Measurements from ENCODE around the gene CCDC170.

Gene CCDC170

DNA sequence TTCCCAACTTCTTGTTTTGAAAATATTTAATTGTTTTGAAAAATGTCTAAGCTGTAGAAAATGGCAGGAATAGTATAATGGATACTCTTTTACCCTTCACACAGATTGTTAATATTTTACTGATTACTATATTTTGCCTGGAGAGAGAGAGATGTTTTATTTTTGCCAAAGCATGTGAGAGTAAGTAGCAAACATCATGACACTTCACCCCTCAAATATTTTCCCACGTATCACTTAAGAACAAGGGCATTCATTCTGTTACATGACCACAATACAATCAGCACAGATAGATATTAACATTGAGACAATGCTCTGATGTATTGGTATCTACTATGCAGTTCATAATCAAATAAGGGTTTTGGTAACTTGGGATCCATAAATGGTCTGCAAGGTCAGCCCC is 116.5 kb downstream of the CCDC170 start:
- no peak overlapping the region for H2BK15ac ChIP-seq (ENCODE audit: low read depth, poor library complexity, severe bottlenecking)

DNA sequence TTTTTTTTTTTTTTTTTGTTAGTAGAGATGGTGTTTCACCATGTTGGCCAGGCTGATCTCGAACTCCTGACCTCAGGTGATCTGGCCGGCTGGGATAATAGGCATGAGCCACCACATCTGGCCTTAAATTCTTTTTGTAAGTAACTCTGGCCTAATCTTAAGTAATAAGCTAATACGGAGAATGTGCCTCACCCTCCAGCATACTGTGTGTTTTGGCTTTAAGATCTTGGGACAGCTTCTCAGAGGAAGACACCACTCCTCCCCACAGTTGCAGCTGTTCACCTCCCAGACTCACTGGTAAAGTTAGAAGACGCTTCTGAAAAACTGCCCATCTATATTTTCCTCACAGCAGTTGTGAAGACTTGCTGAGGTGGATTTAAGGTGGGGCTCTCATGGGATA is 120.8 kb downstream of the CCDC170 start:
- Histone ChIP-seq H3K9ac (ENCODE audit: low read length) (no peak overlapping the region), H3K4me1 (ENCODE audit: control insufficient read depth, insufficient read depth, low read depth, low read length) (no peaks in the 10 kb centered on the region), H2BK15ac (ENCODE audit: low read depth, poor library complexity, severe bottlenecking) (no peak overlapping the region), H3K18ac (ENCODE audit: low read depth in 1 of 2, low read length in 2 of 2) (no peak overlapping the region), H2BK12ac (ENCODE audit: low read length in 2 of 2) (no peak overlapping the region), H2BK5ac (ENCODE audit: low read depth, low read length, poor library complexity, severe bottlenecking) (no peak overlapping the region), H3K79me1 (replicated peaks; ENCODE audit: low read length, poor library complexity, severe bottlenecking) (no peaks in the 10 kb centered on the region), H4K8ac (ENCODE audit: low read length) (no peak overlapping the region), H3K14ac (ENCODE audit: low read length in 2 of 2) (no peak overlapping the region), H3K4me3 (ENCODE audit: insufficient read depth in 1 of 2, low read depth in 1 of 2, low read length in 2 of 2) (no peak overlapping the region), H3K4me2 (ENCODE audit: low read length, poor library complexity, severe bottlenecking) (no peak overlapping the region), H3K9me3 (ENCODE audit: control insufficient read depth, low read length) (peaks cover 6% of the 10 kb centered on the region), H3K27me3 (ENCODE audit: control insufficient read depth in 1 of 2, insufficient read depth in 1 of 2, low read length in 2 of 2) (no peaks in the 10 kb centered on the region), H2AFZ (ENCODE audit: low read depth, low read length) (no peak overlapping the region), H3K36me3 (ENCODE audit: control insufficient read depth in 1 of 2, insufficient read depth in 2 of 2, low read depth in 1 of 2, low read length in 2 of 2) (no peaks in the 10 kb centered on the region), H3K4ac (ENCODE audit: low read depth in 1 of 2, low read length in 2 of 2) (no peak overlapping the region), H4K91ac (ENCODE audit: low read length) (no peak overlapping the region), H2BK120ac (ENCODE audit: low read depth, low read length) (no peak overlapping the region), H3K23ac (ENCODE audit: low read length in 2 of 2) (no peak overlapping the region), H2AK5ac (ENCODE audit: low read length, severe bottlenecking) (no peak overlapping the region), H3K27ac (ENCODE audit: low read length, poor library complexity, severe bottlenecking) (no peak overlapping the region)
- 81% methylated on average over 1 of the region's 4 CpGs for WGBS
- DNase-seq = no peak

More for the DNA sequence above, 116.5 kb downstream of the CCDC170 start:
- Histone ChIP-seq H4K91ac (ENCODE audit: low read length) (no peak overlapping the region), H2AK5ac (ENCODE audit: low read length, severe bottlenecking) (no peak overlapping the region), H3K14ac (ENCODE audit: low read length in 2 of 2) (no peak overlapping the region), H3K4me2 (ENCODE audit: low read length, poor library complexity, severe bottlenecking) (no peak overlapping the region), H2BK120ac (ENCODE audit: low read depth, low read length) (no peak overlapping the region), H3K27ac (ENCODE audit: low read length, poor library complexity, severe bottlenecking) (no peak overlapping the region), H3K4ac (ENCODE audit: low read depth in 1 of 2, low read length in 2 of 2) (no peak overlapping the region), H2BK12ac (ENCODE audit: low read length in 2 of 2) (no peak overlapping the region), H2AFZ (ENCODE audit: low read depth, low read length) (no peak overlapping the region), H3K4me1 (ENCODE audit: control insufficient read depth, insufficient read depth, low read depth, low read length) (no peaks in the 10 kb centered on the region), H3K4me3 (ENCODE audit: insufficient read depth in 1 of 2, low read depth in 1 of 2, low read length in 2 of 2) (no peak overlapping the region), H3K27me3 (ENCODE audit: control insufficient read depth in 1 of 2, insufficient read depth in 1 of 2, low read length in 2 of 2) (no peaks in the 10 kb centered on the region), H4K8ac (ENCODE audit: low read length) (no peak overlapping the region), H2BK5ac (ENCODE audit: low read depth, low read length, poor library complexity, severe bottlenecking) (no peak overlapping the region), H3K36me3 (ENCODE audit: control insufficient read depth in 1 of 2, insufficient read depth in 2 of 2, low read depth in 1 of 2, low read length in 2 of 2) (no peaks in the 10 kb centered on the region), H3K79me1 (replicated peaks; ENCODE audit: low read length, poor library complexity, severe bottlenecking) (no peaks in the 10 kb centered on the region), H3K9ac (ENCODE audit: low read length) (no peak overlapping the region), H3K23ac (ENCODE audit: low read length in 2 of 2) (no peak overlapping the region), H3K18ac (ENCODE audit: low read depth in 1 of 2, low read length in 2 of 2) (no peak overlapping the region), H3K9me3 (ENCODE audit: control insufficient read depth, low read length) (no peaks in the 10 kb centered on the region)
- no CpG with 5 or more reads among the region's 1 CpG for WGBS
- DNase-seq = no peak

DNA sequence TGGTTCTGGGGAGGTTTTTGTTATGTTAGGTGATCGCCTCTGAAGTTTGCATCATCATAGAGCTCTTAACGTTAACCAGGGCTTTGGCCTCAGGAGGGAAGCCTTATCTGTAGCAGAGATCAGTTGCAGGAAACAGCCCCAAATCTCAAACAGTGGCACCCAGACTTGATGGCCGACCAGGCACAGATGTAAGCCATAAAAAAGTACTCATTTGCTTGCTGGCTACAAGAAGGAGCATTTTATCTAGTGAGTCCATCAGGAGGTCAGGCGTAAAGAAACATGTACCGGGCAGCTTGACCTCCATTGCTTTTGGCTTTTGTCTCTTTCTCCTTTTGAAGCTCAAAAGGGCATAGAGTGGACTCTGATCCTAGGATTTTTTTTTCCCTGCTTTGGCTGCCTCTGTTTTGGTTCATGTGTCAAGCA is 122.3 kb downstream of the CCDC170 start:
- Histone ChIP-seq H2BK120ac (ENCODE audit: low read depth, low read length) (no peak overlapping the region), H3K4me1 (ENCODE audit: control insufficient read depth, insufficient read depth, low read depth, low read length) (no peaks in the 10 kb centered on the region), H2AFZ (ENCODE audit: low read depth, low read length) (no peak overlapping the region), H3K14ac (ENCODE audit: low read length in 2 of 2) (no peak overlapping the region), H3K9ac (ENCODE audit: low read length) (no peak overlapping the region), H4K8ac (ENCODE audit: low read length) (no peak overlapping the region), H3K27me3 (ENCODE audit: control insufficient read depth in 1 of 2, insufficient read depth in 1 of 2, low read length in 2 of 2) (no peaks in the 10 kb centered on the region), H3K23ac (ENCODE audit: low read length in 2 of 2) (no peak overlapping the region), H2BK12ac (ENCODE audit: low read length in 2 of 2) (no peak overlapping the region), H3K4me3 (ENCODE audit: insufficient read depth in 1 of 2, low read depth in 1 of 2, low read length in 2 of 2) (no peak overlapping the region), H3K4me2 (ENCODE audit: low read length, poor library complexity, severe bottlenecking) (no peak overlapping the region), H4K91ac (ENCODE audit: low read length) (no peak overlapping the region), H2BK15ac (ENCODE audit: low read depth, poor library complexity, severe bottlenecking) (no peak overlapping the region), H3K79me1 (replicated peaks; ENCODE audit: low read length, poor library complexity, severe bottlenecking) (no peaks in the 10 kb centered on the region), H3K18ac (ENCODE audit: low read depth in 1 of 2, low read length in 2 of 2) (no peak overlapping the region), H2BK5ac (ENCODE audit: low read depth, low read length, poor library complexity, severe bottlenecking) (no peak overlapping the region), H3K27ac (ENCODE audit: low read length, poor library complexity, severe bottlenecking) (no peak overlapping the region), H3K9me3 (ENCODE audit: control insufficient read depth, low read length) (peaks cover 6% of the 10 kb centered on the region), H2AK5ac (ENCODE audit: low read length, severe bottlenecking) (no peak overlapping the region), H3K36me3 (ENCODE audit: control insufficient read depth in 1 of 2, insufficient read depth in 2 of 2, low read depth in 1 of 2, low read length in 2 of 2) (no peaks in the 10 kb centered on the region), H3K4ac (ENCODE audit: low read depth in 1 of 2, low read length in 2 of 2) (no peak overlapping the region)
- WGBS = 9% methylated on average over 5 of the region's 5 CpGs
- no peak for DNase-seq

DNA sequence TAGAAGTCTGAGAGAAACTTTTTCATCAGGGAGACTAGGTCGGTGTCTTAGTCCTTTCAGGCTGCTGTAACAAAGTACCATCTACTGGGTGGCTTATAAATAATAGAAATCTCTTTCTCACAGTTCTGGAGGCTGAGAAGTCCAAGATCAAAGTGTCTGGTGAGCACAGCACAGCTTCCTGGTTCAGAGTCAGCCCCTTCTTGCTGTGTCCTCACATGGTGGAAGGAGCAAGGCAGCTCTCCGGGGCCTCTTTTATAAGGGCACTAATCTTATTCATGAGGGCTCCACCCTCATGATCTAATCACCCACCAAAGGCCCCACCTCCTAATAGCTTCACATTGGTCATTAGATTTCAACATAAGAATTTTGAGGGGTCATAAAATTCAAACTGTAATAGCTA is 122.8 kb downstream of the CCDC170 start:
- Histone ChIP-seq H2BK120ac (ENCODE audit: low read depth, low read length) (no peak overlapping the region), H3K4me2 (ENCODE audit: low read length, poor library complexity, severe bottlenecking) (no peak overlapping the region), H3K9me3 (ENCODE audit: control insufficient read depth, low read length) (peaks cover 6% of the 10 kb centered on the region), H2BK12ac (ENCODE audit: low read length in 2 of 2) (no peak overlapping the region), H3K9ac (ENCODE audit: low read length) (no peak overlapping the region), H3K18ac (ENCODE audit: low read depth in 1 of 2, low read length in 2 of 2) (no peak overlapping the region), H2AK5ac (ENCODE audit: low read length, severe bottlenecking) (no peak overlapping the region), H3K36me3 (ENCODE audit: control insufficient read depth in 1 of 2, insufficient read depth in 2 of 2, low read depth in 1 of 2, low read length in 2 of 2) (no peaks in the 10 kb centered on the region), H2BK15ac (ENCODE audit: low read depth, poor library complexity, severe bottlenecking) (no peak overlapping the region), H4K91ac (ENCODE audit: low read length) (no peak overlapping the region), H3K4me1 (ENCODE audit: control insufficient read depth, insufficient read depth, low read depth, low read length) (no peaks in the 10 kb centered on the region), H3K27me3 (ENCODE audit: control insufficient read depth in 1 of 2, insufficient read depth in 1 of 2, low read length in 2 of 2) (no peaks in the 10 kb centered on the region), H3K4ac (ENCODE audit: low read depth in 1 of 2, low read length in 2 of 2) (no peak overlapping the region), H2AFZ (ENCODE audit: low read depth, low read length) (no peak overlapping the region), H3K23ac (ENCODE audit: low read length in 2 of 2) (no peak overlapping the region), H3K79me1 (replicated peaks; ENCODE audit: low read length, poor library complexity, severe bottlenecking) (no peaks in the 10 kb centered on the region), H4K8ac (ENCODE audit: low read length) (no peak overlapping the region), H3K27ac (ENCODE audit: low read length, poor library complexity, severe bottlenecking) (no peak overlapping the region), H3K4me3 (ENCODE audit: insufficient read depth in 1 of 2, low read depth in 1 of 2, low read length in 2 of 2) (no peak overlapping the region), H2BK5ac (ENCODE audit: low read depth, low read length, poor library complexity, severe bottlenecking) (no peak overlapping the region), H3K14ac (ENCODE audit: low read length in 2 of 2) (no peak overlapping the region)
- 76% methylated on average over 2 of the region's 2 CpGs for WGBS
- DNase-seq = no peak

All from mesenchymal stem cell (in vitro differentiated cells and primary cell).